ENCODE measurements around the gene DHDDS.
"Not testable (repeated sequence)": the region's sequence is repeated elsewhere in the genome, so short reads cannot be mapped to it uniquely, and the experiment has no call there.

DHDDS gene

GRCh38 chr1:26482921-26483320 lies 50.8 kb downstream of the DHDDS start:
- H3K36me3 Mint-ChIP-seq: peaks cover 2% of the 10 kb centered on the region
- H3K4me3 Mint-ChIP-seq: no peak overlapping the region
- H3K9me3 Mint-ChIP-seq: no peaks in the 10 kb centered on the region
- peaks cover 21% of the 10 kb centered on the region for H3K4me1 Mint-ChIP-seq
- H3K27me3 Mint-ChIP-seq: no peaks in the 10 kb centered on the region
- H3K27ac Mint-ChIP-seq: peak overlapping the region; percentile 48

GRCh38 chr1:26483980-26484379 lies 51.9 kb downstream of the DHDDS start:
- H3K4me1 Mint-ChIP-seq: peaks cover 17% of the 10 kb centered on the region
- peaks cover under 1% of the 10 kb centered on the region for H3K36me3 Mint-ChIP-seq
- no peaks in the 10 kb centered on the region for H3K27me3 Mint-ChIP-seq
- no peaks in the 10 kb centered on the region for H3K9me3 Mint-ChIP-seq
- H3K27ac Mint-ChIP-seq: peak overlapping the region; percentile 14
- H3K4me3 Mint-ChIP-seq: no peak overlapping the region

- H3K36me3 Mint-ChIP-seq: no peaks in the 10 kb centered on the region
- no peak overlapping the region for H3K4me3 Mint-ChIP-seq
- H3K9me3 Mint-ChIP-seq: no peaks in the 10 kb centered on the region
- H3K4me1 Mint-ChIP-seq: peaks cover under 1% of the 10 kb centered on the region
- H3K27ac Mint-ChIP-seq: no peak overlapping the region
- H3K27me3 Mint-ChIP-seq: no peaks in the 10 kb centered on the region
These were observed 58.0 kb downstream of the DHDDS start for GRCh38 chr1:26490155-26490554.

- Mint-ChIP-seq H3K36me3 (no peaks in the 10 kb centered on the region), H3K9me3 (no peaks in the 10 kb centered on the region), H3K4me1 (no peaks in the 10 kb centered on the region), H3K27ac (no peak overlapping the region), H3K27me3 (no peaks in the 10 kb centered on the region), H3K4me3 (no peak overlapping the region)
These were observed 61.1 kb downstream of the DHDDS start for GRCh38 chr1:26493267-26493666.

GRCh38 chr1:26493938-26494337 lies 61.8 kb downstream of the DHDDS start:
- no peaks in the 10 kb centered on the region for H3K9me3 Mint-ChIP-seq
- no peak overlapping the region for H3K4me3 Mint-ChIP-seq
- no peak overlapping the region for H3K27ac Mint-ChIP-seq
- no peaks in the 10 kb centered on the region for H3K36me3 Mint-ChIP-seq
- H3K4me1 Mint-ChIP-seq: peaks cover 3% of the 10 kb centered on the region
- H3K27me3 Mint-ChIP-seq: no peaks in the 10 kb centered on the region

GRCh38 chr1:26496861-26497260 lies 64.7 kb downstream of the DHDDS start:
- Mint-ChIP-seq H3K9me3 (no peaks in the 10 kb centered on the region), H3K4me3 (no peak overlapping the region), H3K36me3 (no peaks in the 10 kb centered on the region), H3K4me1 (peaks cover 5% of the 10 kb centered on the region), H3K27me3 (no peaks in the 10 kb centered on the region), H3K27ac (peak overlapping the region; percentile 55)

GRCh38 chr1:26498894-26499293 lies 66.8 kb downstream of the DHDDS start:
- H3K4me1 Mint-ChIP-seq: peaks cover 5% of the 10 kb centered on the region
- H3K4me3 Mint-ChIP-seq: peak overlapping the region; percentile 45
- H3K27me3 Mint-ChIP-seq: no peaks in the 10 kb centered on the region
- H3K9me3 Mint-ChIP-seq: no peaks in the 10 kb centered on the region
- peak overlapping the region; percentile 69 for H3K27ac Mint-ChIP-seq
- no peaks in the 10 kb centered on the region for H3K36me3 Mint-ChIP-seq

GRCh38 chr1:26500488-26501175 lies 68.5 kb downstream of the DHDDS start:
- Mint-ChIP-seq H3K27me3 (no peaks in the 10 kb centered on the region), H3K9me3 (no peaks in the 10 kb centered on the region), H3K4me3 (peak overlapping the region; percentile 87), H3K27ac (peak overlapping the region; percentile 90), H3K36me3 (no peaks in the 10 kb centered on the region), H3K4me1 (peaks cover 5% of the 10 kb centered on the region)

- not testable (repeated sequence) for H3K27ac Mint-ChIP-seq, H3K4me3 Mint-ChIP-seq, H3K27me3 Mint-ChIP-seq, H3K36me3 Mint-ChIP-seq, H3K4me1 Mint-ChIP-seq, H3K9me3 Mint-ChIP-seq
These were observed 78.6 kb downstream of the DHDDS start for GRCh38 chr1:26510711-26511110.

- not testable (repeated sequence) for H3K9me3 Mint-ChIP-seq, H3K27ac Mint-ChIP-seq, H3K36me3 Mint-ChIP-seq, H3K4me3 Mint-ChIP-seq, H3K4me1 Mint-ChIP-seq, H3K27me3 Mint-ChIP-seq
These were observed 83.7 kb downstream of the DHDDS start for GRCh38 chr1:26515836-26516235.

- no peaks in the 10 kb centered on the region for H3K36me3 Mint-ChIP-seq
- H3K4me1 Mint-ChIP-seq: no peaks in the 10 kb centered on the region
- H3K27me3 Mint-ChIP-seq: no peaks in the 10 kb centered on the region
- H3K27ac Mint-ChIP-seq: no peak overlapping the region
- H3K9me3 Mint-ChIP-seq: no peaks in the 10 kb centered on the region
- H3K4me3 Mint-ChIP-seq: no peak overlapping the region
These were observed 85.1 kb downstream of the DHDDS start for GRCh38 chr1:26516987-26517765.

GRCh38 chr1:26517766-26518049 lies 85.6 kb downstream of the DHDDS start:
- no peak overlapping the region for H3K27ac Mint-ChIP-seq
- H3K9me3 Mint-ChIP-seq: no peaks in the 10 kb centered on the region

GRCh38 chr1:26518355-26518754 lies 86.2 kb downstream of the DHDDS start:
- no peak overlapping the region for H3K4me3 Mint-ChIP-seq
- no peak overlapping the region for H3K27ac Mint-ChIP-seq
- no peaks in the 10 kb centered on the region for H3K4me1 Mint-ChIP-seq
- no peaks in the 10 kb centered on the region for H3K36me3 Mint-ChIP-seq
- H3K27me3 Mint-ChIP-seq: no peaks in the 10 kb centered on the region
- no peaks in the 10 kb centered on the region for H3K9me3 Mint-ChIP-seq

More at GRCh38 chr1:26517766-26518049, 85.6 kb downstream of the DHDDS start:
- H3K27me3 Mint-ChIP-seq: no peaks in the 10 kb centered on the region
- H3K4me1 Mint-ChIP-seq: no peaks in the 10 kb centered on the region
- H3K4me3 Mint-ChIP-seq: no peak overlapping the region
- H3K36me3 Mint-ChIP-seq: no peaks in the 10 kb centered on the region

- Mint-ChIP-seq H3K36me3 (no peaks in the 10 kb centered on the region), H3K27ac (no peak overlapping the region), H3K27me3 (no peaks in the 10 kb centered on the region), H3K9me3 (no peaks in the 10 kb centered on the region), H3K4me1 (peaks cover 4% of the 10 kb centered on the region), H3K4me3 (no peak overlapping the region)
These were observed 88.2 kb downstream of the DHDDS start for GRCh38 chr1:26520339-26520738.

Data from activated naive CD4-positive, alpha-beta T cell treated with anti-CD3 and anti-CD28 coated beads, Interleukin-2, amount 50 U/mL, for 24 hours (primary cell).